ENCODE data around the gene BSND.

DNA sequence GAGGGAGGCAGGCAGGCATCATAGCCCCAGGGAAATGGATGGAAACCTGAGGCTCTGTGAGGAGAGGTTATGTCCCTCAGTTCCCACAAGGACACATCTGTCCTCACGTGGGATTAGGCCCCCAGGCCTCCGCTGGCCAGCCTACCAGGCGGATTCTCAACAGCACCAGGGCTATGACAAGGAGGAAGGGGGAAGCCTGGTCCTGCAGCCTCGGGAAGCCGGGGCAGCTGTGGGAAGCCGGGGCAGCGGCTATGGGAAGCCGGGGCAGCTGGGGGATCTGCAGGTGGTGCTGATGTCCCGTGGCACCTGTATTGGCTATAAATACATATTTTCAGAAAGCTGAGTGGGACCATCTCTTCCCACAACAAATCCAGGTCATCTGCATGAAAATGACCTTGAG is 19.7 kb downstream of the BSND start:
- TF ChIP-seq L3MBTL2 (conservative IDR thresholded peaks at IDR 0.05) (no peak), FOXK2 (IDR thresholded peaks at IDR 0.05) (no peak), LEF1 (IDR thresholded peaks at IDR 0.05; ENCODE audit: borderline replicate concordance) (no peak), ELF4 (IDR thresholded peaks at IDR 0.05) (no peak), HDGF (IDR thresholded peaks at IDR 0.05; ENCODE audit: borderline replicate concordance) (no peak), ARNT (IDR thresholded peaks at IDR 0.05) (no peak), BHLHE40 (IDR thresholded peaks at IDR 0.05; ENCODE audit: borderline replicate concordance) (no peak), SP1 (IDR thresholded peaks at IDR 0.05) (no peak), FOXA1 (IDR thresholded peaks at IDR 0.05) (no peak), SUZ12 (IDR thresholded peaks at IDR 0.05) (no peak), NFRKB (IDR thresholded peaks at IDR 0.05) (no peak), ZNF384 (IDR thresholded peaks at IDR 0.05) (no peak), TARDBP (IDR thresholded peaks at IDR 0.05) (no peak)
- TF ChIP-seq, protein P1, sequence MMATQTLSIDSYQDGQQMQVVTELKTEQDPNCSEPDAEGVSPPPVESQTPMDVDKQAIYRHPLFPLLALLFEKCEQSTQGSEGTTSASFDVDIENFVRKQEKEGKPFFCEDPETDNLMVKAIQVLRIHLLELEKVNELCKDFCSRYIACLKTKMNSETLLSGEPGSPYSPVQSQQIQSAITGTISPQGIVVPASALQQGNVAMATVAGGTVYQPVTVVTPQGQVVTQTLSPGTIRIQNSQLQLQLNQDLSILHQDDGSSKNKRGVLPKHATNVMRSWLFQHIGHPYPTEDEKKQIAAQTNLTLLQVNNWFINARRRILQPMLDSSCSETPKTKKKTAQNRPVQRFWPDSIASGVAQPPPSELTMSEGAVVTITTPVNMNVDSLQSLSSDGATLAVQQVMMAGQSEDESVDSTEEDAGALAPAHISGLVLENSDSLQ (IDR thresholded peaks at IDR 0.05) = no peak
